ELR (cell line): Measurements from ENCODE around the gene DPH1.
A peak's percentile ranks its signal among the peaks of the same experiment; 100 is the strongest.

Experiments used
- DNase-seq: peaks from one replicate; pipeline ENCODE4 v3.0.0-alpha.2; 2015; ENCODE audit warnings: low read depth

The DPH1 gene

GRCh38 chr17:2082003-2082781, 52.2 kb downstream of the DPH1 start:
- no peak for DNase-seq

GRCh38 chr17:2083613-2084035, 53.7 kb downstream of the DPH1 start:
- peak; percentile 39 for DNase-seq

- DNase-seq, result peak; percentile 92
Observed at GRCh38 chr17:2084036-2084765, 54.2 kb downstream of the DPH1 start.

- peak; percentile 67 for DNase-seq
Observed at GRCh38 chr17:2084766-2085647, 55.1 kb downstream of the DPH1 start.

GRCh38 chr17:2085648-2085949, 55.6 kb downstream of the DPH1 start:
- peak; percentile 35 for DNase-seq

- no peak for DNase-seq
Observed at GRCh38 chr17:2086306-2086705, 56.4 kb downstream of the DPH1 start.

- peak; percentile 36 for DNase-seq
Observed at GRCh38 chr17:2087597-2088211, 57.8 kb downstream of the DPH1 start.

GRCh38 chr17:2089021-2089422, 59.1 kb downstream of the DPH1 start:
- peak; percentile 51 for DNase-seq

GRCh38 chr17:2090210-2090641, 60.3 kb downstream of the DPH1 start:
- DNase-seq, result no peak

GRCh38 chr17:2090804-2091534, 61.0 kb downstream of the DPH1 start:
- peak; percentile 97 for DNase-seq

- no peak for DNase-seq
Observed at GRCh38 chr17:2092253-2092652, 62.3 kb downstream of the DPH1 start.

GRCh38 chr17:2093349-2093748, 63.4 kb downstream of the DPH1 start:
- no peak for DNase-seq
